Stimulated activated CD4-positive, alpha-beta T cell treated with anti-CD3 and anti-CD28 coated beads, Interleukin-2, amount 100 ng/mL, for 4 hours (primary cell): Measurements from ENCODE around the gene TPSD1.
"Not testable (repeated sequence)": the region's sequence is repeated elsewhere in the genome, so short reads cannot be mapped to it uniquely, and the experiment has no call there.

Experiments used
- DNase-seq: peaks from one replicate; pipeline ENCODE4 v3.0.0-alpha.2; 2020; ENCODE audit warnings: low read depth

TPSD1 gene

GRCh38 chr16:1263591-1264344 lies 7.9 kb downstream of the TPSD1 start:
- no peak for DNase-seq

GRCh38 chr16:1264345-1265089 lies 8.6 kb downstream of the TPSD1 start:
- DNase-seq: no peak

GRCh38 chr16:1265090-1265630 lies 9.3 kb downstream of the TPSD1 start:
- no peak for DNase-seq

- DNase-seq: no peak
These were observed 10.0 kb downstream of the TPSD1 start for GRCh38 chr16:1265826-1266225.

- not testable (repeated sequence) for DNase-seq
These were observed 13.5 kb downstream of the TPSD1 start for GRCh38 chr16:1269418-1269817.

- DNase-seq: no peak
These were observed 15.5 kb downstream of the TPSD1 start for GRCh38 chr16:1271380-1271723.

GRCh38 chr16:1271724-1272413 lies 16.0 kb downstream of the TPSD1 start:
- not testable (repeated sequence) for DNase-seq

- no peak for DNase-seq
These were observed 16.8 kb downstream of the TPSD1 start for GRCh38 chr16:1272453-1273198.

- no peak for DNase-seq
These were observed 17.9 kb downstream of the TPSD1 start for GRCh38 chr16:1273816-1274215.

- no peak for DNase-seq
These were observed 18.9 kb downstream of the TPSD1 start for GRCh38 chr16:1274767-1275166.

- no peak for DNase-seq
These were observed 20.1 kb downstream of the TPSD1 start for GRCh38 chr16:1275791-1276579.

- DNase-seq: no peak
These were observed 20.7 kb downstream of the TPSD1 start for GRCh38 chr16:1276580-1276878.

GRCh38 chr16:1277151-1277598 lies 21.3 kb downstream of the TPSD1 start:
- no peak for DNase-seq

- DNase-seq: no peak
These were observed 21.9 kb downstream of the TPSD1 start for GRCh38 chr16:1277617-1278282.

GRCh38 chr16:1278477-1278876 lies 22.6 kb downstream of the TPSD1 start:
- DNase-seq: no peak

- DNase-seq: no peak
These were observed 23.4 kb downstream of the TPSD1 start for GRCh38 chr16:1279081-1279944.

- DNase-seq: no peak
These were observed 24.2 kb downstream of the TPSD1 start for GRCh38 chr16:1279945-1280589.

- DNase-seq: no peak
These were observed 24.9 kb downstream of the TPSD1 start for GRCh38 chr16:1280783-1281182.

GRCh38 chr16:1281517-1281916 lies 25.6 kb downstream of the TPSD1 start:
- DNase-seq: no peak
